HEK293T (cell line): ENCODE results near the gene TDRD12.
"Not testable (repeated sequence)": the region's sequence is repeated elsewhere in the genome, so short reads cannot be mapped to it uniquely, and the experiment has no call there.

Experiments used
- L3MBTL2 ChIP-seq: fragments of 450-650 bp; conservative IDR thresholded peaks from 2 replicates; pipeline ENCODE4 v1.6.1; 2016; ENCODE audit warnings: mild to moderate bottlenecking
- ZNF384 ChIP-seq: fragments of 450-650 bp; IDR thresholded peaks from 2 replicates; pipeline ENCODE4 v1.6.1; 2016
- TF ChIP-seq, protein P1 (sequence below): fragments of 450-650 bp; IDR thresholded peaks from 2 replicates; pipeline ENCODE4 v1.6.1; 2016

DNA sequence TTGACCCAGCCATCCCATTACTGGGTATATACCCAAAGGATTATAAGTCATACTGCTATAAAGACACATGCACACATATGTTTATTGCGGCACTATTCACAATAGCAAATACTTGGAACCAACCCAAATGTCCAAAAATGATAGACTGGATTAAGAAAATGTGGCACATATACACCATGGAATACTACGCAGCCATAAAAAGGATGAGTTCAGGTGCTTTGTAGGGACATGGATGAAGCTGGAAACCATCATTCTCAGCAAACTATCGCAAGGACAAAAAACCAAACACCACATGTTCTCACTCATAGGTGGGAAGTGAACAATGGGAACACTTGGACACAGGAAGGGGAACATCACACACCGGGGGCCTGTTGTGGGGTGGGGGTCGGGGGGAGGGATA lies 45.8 kb downstream of the TDRD12 start:
- TF ChIP-seq ZNF384, L3MBTL2: not testable (repeated sequence)
- TF ChIP-seq, protein P1, sequence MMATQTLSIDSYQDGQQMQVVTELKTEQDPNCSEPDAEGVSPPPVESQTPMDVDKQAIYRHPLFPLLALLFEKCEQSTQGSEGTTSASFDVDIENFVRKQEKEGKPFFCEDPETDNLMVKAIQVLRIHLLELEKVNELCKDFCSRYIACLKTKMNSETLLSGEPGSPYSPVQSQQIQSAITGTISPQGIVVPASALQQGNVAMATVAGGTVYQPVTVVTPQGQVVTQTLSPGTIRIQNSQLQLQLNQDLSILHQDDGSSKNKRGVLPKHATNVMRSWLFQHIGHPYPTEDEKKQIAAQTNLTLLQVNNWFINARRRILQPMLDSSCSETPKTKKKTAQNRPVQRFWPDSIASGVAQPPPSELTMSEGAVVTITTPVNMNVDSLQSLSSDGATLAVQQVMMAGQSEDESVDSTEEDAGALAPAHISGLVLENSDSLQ = not testable (repeated sequence)
